Skeletal muscle tissue (tissue), 4 donors: ENCODE measurements around the gene STX1A. TPM values are rescaled to one million over a fixed set of nuclear protein-coding genes. Genes with fewer than 3 reads are reported as not detected.
"Not testable (repeated sequence)": the region's sequence is repeated elsewhere in the genome, so short reads cannot be mapped to it uniquely, and the experiment has no call there.

Experiments used
- H3K27ac ChIP-seq: one replicate; pipeline ENCODE4 v1.7.0; 2013; ENCODE audit warnings: mild to moderate bottlenecking, low read depth, low read length, inconsistent platforms
- H3K27me3 ChIP-seq, 3 donors: one replicate each; pipeline ENCODE4 v1.7.0; 2013; ENCODE audit warnings: low read length in 3 of 3; ENCODE audit not compliant: control insufficient read depth in 3 of 3, insufficient read depth in 3 of 3
- H3K36me3 ChIP-seq, 3 donors: one replicate each; pipeline ENCODE4 v1.7.0; 2013; ENCODE audit warnings: low read length in 3 of 3; ENCODE audit not compliant: control insufficient read depth in 3 of 3, insufficient read depth in 3 of 3
- H3K4me1 ChIP-seq, 3 donors: one replicate each; pipeline ENCODE4 v1.7.0; 2013; ENCODE audit warnings: low read length in 3 of 3, mild to moderate bottlenecking in 3 of 3; ENCODE audit not compliant: control insufficient read depth in 3 of 3, insufficient read depth in 3 of 3
- H3K4me3 ChIP-seq, 3 donors: one replicate each; pipeline ENCODE4 v1.7.0; 2013; ENCODE audit warnings: low read length in 3 of 3
- H3K9ac ChIP-seq, 3 donors: one replicate each; pipeline ENCODE4 v1.7.0; 2013; ENCODE audit warnings: low read length in 3 of 3, mild to moderate bottlenecking in 3 of 3, moderate library complexity in 2 of 3, low read depth in 1 of 3
- H3K9me3 ChIP-seq, 3 donors: one replicate each; pipeline ENCODE4 v1.7.0; 2013; ENCODE audit warnings: low read length in 3 of 3; ENCODE audit not compliant: control insufficient read depth in 3 of 3
- total RNA-seq: library from RNA; depleted of rRNA; stranded (reverse); fragments of >200 nt; gene quantifications from one replicate; pipeline ENCODE4 v1.2.3, GENCODE V29; 2014
- donor health status: Osteomylitis.

STX1A gene
- total RNA-seq, 1 donor from 2014 or later, result 8.4 TPM

DNA sequence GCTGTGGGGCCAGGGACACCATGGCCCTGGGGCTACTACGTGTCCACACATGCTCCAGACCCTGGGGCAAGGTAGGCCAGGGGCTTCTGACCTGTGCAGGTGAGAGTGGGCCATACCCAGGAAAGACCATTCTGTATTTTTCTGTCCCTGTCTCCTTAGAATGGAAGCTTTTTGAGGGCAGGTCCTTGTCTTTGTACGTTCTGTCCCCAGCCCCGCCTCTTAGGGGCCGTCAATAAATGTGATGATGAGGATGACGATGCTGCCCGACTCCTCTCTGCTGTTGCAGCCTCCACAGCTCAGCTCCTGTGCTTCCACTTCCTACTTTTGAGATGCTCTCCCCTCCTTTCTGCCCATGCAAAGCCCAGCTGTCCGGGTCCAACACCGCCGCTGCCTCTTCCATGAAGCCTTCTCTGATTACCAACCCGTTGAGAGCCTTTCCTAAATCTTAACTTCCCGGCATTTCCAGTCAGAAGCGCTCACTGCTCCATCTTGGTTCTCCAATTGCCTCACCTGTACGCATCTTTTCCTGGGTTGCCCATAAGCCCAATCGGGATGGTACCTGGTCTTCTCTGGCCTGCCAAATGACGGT, 47.5 kb downstream of the STX1A start:
- no peaks in the 10 kb centered on the region for H3K36me3 ChIP-seq
- H3K4me1 ChIP-seq, result peaks cover 5 to 10% (median 7%) of the 10 kb centered on the region in 3 donors
- H3K9me3 ChIP-seq, result no peaks in the 10 kb centered on the region
- no peak overlapping the region for H3K4me3 ChIP-seq
- H3K27ac ChIP-seq, result no peak overlapping the region
- H3K9ac ChIP-seq, result no peak overlapping the region
- H3K27me3 ChIP-seq, result no peaks in the 10 kb centered on the region

DNA sequence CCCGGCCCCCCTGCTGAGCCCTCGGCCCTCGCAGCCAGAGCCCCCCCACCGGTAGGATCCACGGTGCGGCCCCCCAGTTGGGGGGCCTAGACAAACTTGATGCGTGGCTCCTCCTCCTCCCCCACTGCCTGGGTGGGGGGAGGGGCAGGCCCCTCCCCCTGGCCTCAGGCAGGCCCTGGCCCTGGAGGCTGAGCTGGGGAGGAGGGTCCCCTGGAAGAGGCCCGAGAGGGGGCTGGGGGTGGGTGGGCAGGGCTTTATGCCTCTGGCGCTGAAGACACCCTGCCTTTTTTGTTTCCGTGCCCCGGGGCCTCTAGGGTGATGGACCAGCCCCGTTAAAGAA, 48.2 kb downstream of the STX1A start:
- no peaks in the 10 kb centered on the region for H3K27me3 ChIP-seq
- H3K9me3 ChIP-seq, result no peaks in the 10 kb centered on the region
- no peak overlapping the region for H3K4me3 ChIP-seq
- no peak overlapping the region for H3K27ac ChIP-seq
- H3K4me1 ChIP-seq, result peaks cover 5 to 10% (median 7%) of the 10 kb centered on the region in 3 donors
- no peak overlapping the region for H3K9ac ChIP-seq
- no peaks in the 10 kb centered on the region for H3K36me3 ChIP-seq

DNA sequence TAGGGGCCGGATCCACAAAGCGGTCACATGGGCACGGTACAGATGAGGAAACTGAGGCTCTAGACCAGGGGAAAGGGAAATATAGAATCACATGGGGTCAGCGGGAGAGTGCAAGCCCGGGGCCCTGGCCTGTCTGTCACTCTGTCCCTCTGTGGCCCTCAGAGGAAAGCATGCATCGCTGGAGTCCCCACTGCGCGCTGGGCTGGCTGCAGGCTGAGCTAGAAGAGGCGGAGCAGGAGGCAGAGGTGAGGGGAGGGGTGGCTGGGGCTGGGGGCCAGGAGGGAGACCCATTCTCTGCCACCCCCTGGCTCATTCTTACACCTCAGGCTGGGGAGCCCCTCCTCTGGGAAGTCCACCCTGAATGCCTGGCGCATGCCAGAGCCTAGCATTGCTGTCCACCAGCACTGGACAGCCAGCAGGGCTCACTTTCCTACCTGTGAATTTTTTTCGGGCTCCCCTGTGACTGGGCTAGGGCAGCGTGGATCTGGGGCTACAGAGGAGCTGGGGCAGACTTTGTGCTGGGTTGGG, 49.5 kb downstream of the STX1A start:
- Histone ChIP-seq H3K4me3 (no peak overlapping the region), H3K4me1 (peaks cover 5 to 10% (median 7%) of the 10 kb centered on the region in 3 donors), H3K9me3 (no peaks in the 10 kb centered on the region), H3K27ac (no peak overlapping the region), H3K9ac (no peak overlapping the region), H3K36me3 (no peaks in the 10 kb centered on the region), H3K27me3 (no peaks in the 10 kb centered on the region)

DNA sequence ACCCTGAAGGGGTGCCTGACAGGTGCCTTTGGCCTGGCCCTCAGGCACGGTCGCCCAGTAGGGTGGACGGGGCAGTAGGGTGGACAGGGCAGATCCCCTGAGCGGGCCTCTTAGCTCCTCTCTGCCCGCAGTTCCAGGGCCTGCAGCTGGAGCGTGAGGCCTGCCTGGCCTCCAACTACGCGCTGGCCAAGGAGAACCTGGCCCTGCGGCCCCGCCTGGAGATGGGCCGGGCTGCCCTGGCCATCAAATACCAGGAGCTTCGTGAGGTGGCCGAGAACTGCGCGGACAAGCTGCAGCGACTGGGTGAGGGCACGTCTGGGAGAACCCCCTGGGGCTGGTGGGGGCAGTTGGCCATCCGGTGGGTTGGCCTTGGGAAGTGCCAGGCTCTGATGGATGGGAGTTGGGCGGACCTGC, 50.2 kb downstream of the STX1A start:
- Histone ChIP-seq H3K9me3 (no peaks in the 10 kb centered on the region), H3K9ac (no peak overlapping the region), H3K4me1 (peaks cover 5 to 10% (median 7%) of the 10 kb centered on the region in 3 donors), H3K4me3 (no peak overlapping the region), H3K36me3 (no peaks in the 10 kb centered on the region), H3K27ac (no peak overlapping the region), H3K27me3 (no peaks in the 10 kb centered on the region)

DNA sequence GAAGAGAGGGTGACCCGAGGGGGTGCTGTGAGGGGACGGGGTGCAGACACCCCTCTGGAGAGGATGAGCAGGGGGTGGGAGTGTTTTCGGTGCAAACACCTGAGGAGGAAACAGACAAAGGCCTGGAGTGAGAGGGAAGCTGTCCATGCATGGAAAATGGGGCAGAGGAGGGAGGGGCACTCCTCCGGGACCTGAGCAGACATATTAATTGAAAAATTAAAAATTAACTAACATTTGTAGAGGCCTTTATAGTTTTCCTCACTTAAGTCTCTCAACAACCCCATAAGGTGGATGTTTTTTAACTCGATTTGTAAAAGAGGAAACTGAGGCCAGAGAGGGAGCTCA, 50.6 kb downstream of the STX1A start:
- peaks cover 5 to 10% (median 7%) of the 10 kb centered on the region in 3 donors for H3K4me1 ChIP-seq
- H3K36me3 ChIP-seq, result no peaks in the 10 kb centered on the region
- no peak overlapping the region for H3K27ac ChIP-seq
- H3K27me3 ChIP-seq, result no peaks in the 10 kb centered on the region
- peak overlapping the region; percentile 64 to 68 (median 67) for H3K4me3 ChIP-seq
- H3K9ac ChIP-seq, result peak overlapping the region in 2 of 3 donors; percentile 67 to 74
- H3K9me3 ChIP-seq, result no peaks in the 10 kb centered on the region

DNA sequence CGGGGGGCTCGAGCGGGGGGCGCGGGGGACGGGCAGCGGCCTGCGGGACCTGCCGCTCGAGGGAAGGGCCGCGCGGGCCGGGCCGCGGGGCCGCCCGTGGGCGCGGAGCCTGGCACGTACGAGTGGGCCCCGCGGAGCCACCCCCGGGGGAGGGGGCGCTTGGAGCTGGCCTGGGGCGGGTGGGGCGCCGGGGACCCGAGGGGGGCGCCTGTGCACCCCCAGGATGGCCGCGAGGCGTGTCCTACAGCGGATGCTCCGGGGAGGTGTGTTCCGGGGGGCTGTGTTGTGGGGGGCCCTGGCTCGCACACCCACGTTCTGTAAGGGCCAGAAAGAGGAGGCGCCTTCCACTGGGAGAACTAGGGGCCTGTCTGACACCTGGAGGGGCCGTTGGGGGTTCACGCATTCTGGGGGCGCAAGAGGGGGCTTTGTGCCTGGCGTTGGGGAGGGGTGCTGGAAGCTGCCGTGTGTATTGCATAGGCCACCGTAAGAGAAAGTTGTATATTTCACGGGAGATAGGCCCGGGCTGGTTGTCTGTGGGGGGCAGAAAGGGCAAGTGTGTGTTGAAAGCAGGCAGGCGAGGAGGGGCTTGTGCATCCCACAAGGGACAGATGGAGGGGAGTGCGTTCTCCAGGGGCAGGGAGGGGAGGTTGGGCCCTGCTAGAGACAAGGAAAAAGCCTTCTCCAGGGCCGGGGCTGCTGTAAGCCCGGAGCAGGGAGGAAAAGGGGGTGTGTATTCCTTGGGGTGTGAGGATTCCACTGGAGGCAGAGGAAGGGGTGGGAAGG, 51.2 kb downstream of the STX1A start:
- Histone ChIP-seq H3K27me3 (no peaks in the 10 kb centered on the region), H3K9ac (peak overlapping the region; percentile 67 to 74 (median 70)), H3K36me3 (no peaks in the 10 kb centered on the region), H3K4me1 (peaks cover 5 to 10% (median 7%) of the 10 kb centered on the region in 3 donors), H3K9me3 (peaks cover 0 to 1% (median 0%) of the 10 kb centered on the region in 3 donors), H3K4me3 (peak overlapping the region; percentile 64 to 68 (median 67)), H3K27ac (no peak overlapping the region)

DNA sequence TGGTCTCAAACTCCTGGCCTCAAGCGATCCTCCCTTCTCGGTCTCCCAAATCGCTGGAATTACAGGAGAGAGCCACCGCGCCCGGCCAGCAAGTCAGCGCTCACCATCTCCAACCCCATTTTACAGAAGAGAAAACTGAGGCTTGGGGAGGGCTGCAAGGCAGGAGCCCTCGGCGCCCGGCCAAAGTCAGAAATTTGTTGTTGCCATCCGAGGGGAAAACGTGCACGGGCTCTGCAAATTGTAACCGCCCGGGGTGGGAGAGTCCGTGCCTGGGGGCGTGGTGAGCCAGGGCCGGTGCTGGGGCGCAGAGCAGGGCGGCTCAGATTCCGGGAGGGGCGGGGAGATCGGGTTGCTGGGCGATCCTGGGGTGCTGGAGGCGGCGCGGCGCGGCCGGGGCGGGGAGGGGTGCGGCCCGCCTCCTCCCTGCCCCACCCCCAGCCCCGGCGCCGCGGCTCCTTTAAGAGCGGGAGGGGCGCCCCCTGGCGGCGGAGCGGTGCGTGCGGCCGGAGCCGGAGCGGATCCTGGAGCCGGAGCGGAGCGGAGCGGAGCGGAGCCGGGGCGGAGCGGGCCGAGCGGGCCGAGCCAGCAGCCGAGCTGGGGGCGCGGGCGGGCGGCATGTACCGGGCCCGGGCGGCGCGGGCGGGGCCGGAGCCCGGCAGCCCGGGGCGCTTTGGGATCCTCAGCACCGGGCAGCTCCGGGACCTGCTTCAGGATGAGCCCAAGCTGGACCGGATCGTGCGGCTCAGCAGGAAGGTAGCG, 51.9 kb downstream of the STX1A start, which contains the start of gene VPS37D:
Gene VPS37D (plus strand): TSS at position 488 of the 759 bp plus-strand sequence. CDS start 128 bp downstream, at position 616.
- Histone ChIP-seq H3K27me3 (no peaks in the 10 kb centered on the region), H3K27ac (no peak within 1 kb of the TSS), H3K36me3 (no peaks in the 10 kb centered on the region), H3K9me3 (peaks cover 0 to 7% (median 0%) of the 10 kb centered on the region in 3 donors), H3K4me3 (peak within 1 kb of the TSS; percentile 64 to 68 (median 67)), H3K9ac (peak within 1 kb of the TSS; percentile 67 to 74 (median 70)), H3K4me1 (peaks cover 5 to 10% (median 7%) of the 10 kb centered on the region in 3 donors)

DNA sequence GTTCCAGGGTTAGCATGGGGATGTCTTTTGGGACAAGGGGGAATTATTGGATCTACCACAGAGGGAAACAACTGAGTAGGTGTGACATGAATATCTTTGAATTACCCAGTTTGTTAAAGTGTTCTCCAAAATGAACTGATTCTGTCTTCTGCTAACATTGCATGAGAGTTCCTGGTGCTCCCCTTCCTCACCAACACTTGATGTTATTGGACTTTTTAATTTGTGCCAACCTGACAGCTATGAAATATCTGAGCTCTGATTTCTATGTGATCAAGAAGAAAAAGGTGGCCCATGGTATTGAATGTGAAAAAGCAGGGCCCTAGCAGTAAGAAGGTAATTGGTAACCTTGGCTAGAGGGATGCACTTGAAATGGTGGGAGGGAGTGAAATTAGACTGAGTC, 56.4 kb downstream of the STX1A start:
- H3K36me3 ChIP-seq, result no peaks in the 10 kb centered on the region
- H3K4me1 ChIP-seq, result peaks cover 0 to 2% (median 0%) of the 10 kb centered on the region in 3 donors
- no peak overlapping the region for H3K27ac ChIP-seq
- no peak overlapping the region for H3K9ac ChIP-seq
- peaks cover 0 to 7% (median 0%) of the 10 kb centered on the region in 3 donors for H3K9me3 ChIP-seq
- peaks cover 0 to 2% (median 0%) of the 10 kb centered on the region in 3 donors for H3K27me3 ChIP-seq
- no peak overlapping the region for H3K4me3 ChIP-seq

DNA sequence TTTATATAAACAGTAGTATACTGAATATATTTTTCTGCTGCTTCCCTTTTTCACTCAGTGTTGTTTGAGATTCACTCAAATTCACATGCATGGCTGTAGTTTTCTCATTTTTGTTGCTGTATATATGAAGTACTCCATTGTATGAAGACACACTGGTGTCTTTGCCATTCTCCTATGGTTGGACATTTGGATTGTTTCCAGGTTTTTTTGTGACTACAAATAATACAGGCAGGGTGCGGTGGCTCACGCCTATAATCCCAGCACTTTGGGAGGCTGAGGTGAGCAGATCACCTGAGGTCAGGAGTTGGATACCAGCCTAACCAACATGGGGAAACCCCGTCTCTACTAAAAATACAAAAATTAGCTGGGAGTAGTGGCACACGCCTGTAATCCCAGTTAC, 58.9 kb downstream of the STX1A start:
- H3K9ac ChIP-seq, H3K9me3 ChIP-seq, H3K4me1 ChIP-seq, H3K4me3 ChIP-seq, H3K27ac ChIP-seq, H3K27me3 ChIP-seq, H3K36me3 ChIP-seq: not testable (repeated sequence)
